ENCODE measurements around the gene SLC22A1. TPM values are rescaled to one million over a fixed set of nuclear protein-coding genes. Genes with fewer than 3 reads are reported as not detected.

The SLC22A1 gene
- polyA plus RNA-seq, 1 donor from 2014 or later, result 0.71 TPM

GRCh38 chr6:160115421-160115820, 6.2 kb upstream of the SLC22A1 start:
- TF ChIP-seq POLR2AphosphoS5 (IDR thresholded peaks at IDR 0.05) (no peak), EZH2 (IDR thresholded peaks at IDR 0.05; ENCODE audit: borderline replicate concordance, insufficient read depth, low read length, poor library complexity, severe bottlenecking) (no peak), CTCF (IDR thresholded peaks at IDR 0.05; ENCODE audit: poor library complexity, severe bottlenecking) (no peak), RAD21 (conservative IDR thresholded peaks at IDR 0.05) (no peak), EP300 (conservative IDR thresholded peaks at IDR 0.05; ENCODE audit: poor library complexity, severe bottlenecking) (no peak), REST (IDR thresholded peaks at IDR 0.05; ENCODE audit: borderline replicate concordance) (no peak), TAF1 (IDR thresholded peaks at IDR 0.05; ENCODE audit: low read depth) (no peak), SMC3 (conservative IDR thresholded peaks at IDR 0.05; ENCODE audit: poor library complexity) (no peak), MXI1 (conservative IDR thresholded peaks at IDR 0.05; ENCODE audit: poor library complexity, severe bottlenecking) (no peak)
- Histone ChIP-seq H3K9me2 (ENCODE audit: insufficient read depth, low read length) (no peaks in the 10 kb centered on the region), H3K27me3 (ENCODE audit: insufficient read depth, low read depth, low read length) (no peaks in the 10 kb centered on the region), H3K79me2 (replicated peaks; ENCODE audit: insufficient read depth, low read length) (no peaks in the 10 kb centered on the region), H3K9me3 (ENCODE audit: low read length) (no peaks in the 10 kb centered on the region), H3K4me2 (ENCODE audit: low read length) (no peak overlapping the region), H3K36me3 (ENCODE audit: insufficient read depth, low read length) (no peaks in the 10 kb centered on the region), H3K27ac (ENCODE audit: low read length) (no peak overlapping the region), H3K4me3 (ENCODE audit: low read length) (no peak overlapping the region), H3K9ac (ENCODE audit: low read length) (no peak overlapping the region), H2AFZ (ENCODE audit: low read depth, low read length) (no peak overlapping the region), H3F3A (ENCODE audit: insufficient read depth, low read length, poor library complexity, severe bottlenecking) (no peaks in the 10 kb centered on the region), H4K20me1 (ENCODE audit: insufficient read depth) (no peaks in the 10 kb centered on the region)

GRCh38 chr6:160116411-160116810, 5.2 kb upstream of the SLC22A1 start:
- Histone ChIP-seq H3K27ac (ENCODE audit: low read length) (no peak overlapping the region), H3K9me3 (ENCODE audit: low read length) (no peaks in the 10 kb centered on the region), H3K79me2 (replicated peaks; ENCODE audit: insufficient read depth, low read length) (no peaks in the 10 kb centered on the region), H3K9me2 (ENCODE audit: insufficient read depth, low read length) (no peaks in the 10 kb centered on the region), H3K27me3 (ENCODE audit: insufficient read depth, low read depth, low read length) (no peaks in the 10 kb centered on the region), H3K4me2 (ENCODE audit: low read length) (no peak overlapping the region), H3K9ac (ENCODE audit: low read length) (no peak overlapping the region), H3K36me3 (ENCODE audit: insufficient read depth, low read length) (no peaks in the 10 kb centered on the region), H3F3A (ENCODE audit: insufficient read depth, low read length, poor library complexity, severe bottlenecking) (no peaks in the 10 kb centered on the region), H3K4me3 (ENCODE audit: low read length) (no peak overlapping the region), H4K20me1 (ENCODE audit: insufficient read depth) (no peaks in the 10 kb centered on the region), H2AFZ (ENCODE audit: low read depth, low read length) (no peak overlapping the region)
- no peak for TF ChIP-seq REST (IDR thresholded peaks at IDR 0.05; ENCODE audit: borderline replicate concordance)
- TF ChIP-seq EP300 (conservative IDR thresholded peaks at IDR 0.05; ENCODE audit: poor library complexity, severe bottlenecking), result no peak
- no peak for TF ChIP-seq MXI1 (conservative IDR thresholded peaks at IDR 0.05; ENCODE audit: poor library complexity, severe bottlenecking)
- TF ChIP-seq RAD21 (conservative IDR thresholded peaks at IDR 0.05), result no peak
- no peak for TF ChIP-seq POLR2AphosphoS5 (IDR thresholded peaks at IDR 0.05)
- TF ChIP-seq TAF1 (IDR thresholded peaks at IDR 0.05; ENCODE audit: low read depth), result no peak
- no peak for TF ChIP-seq EZH2 (IDR thresholded peaks at IDR 0.05; ENCODE audit: borderline replicate concordance, insufficient read depth, low read length, poor library complexity, severe bottlenecking)
- TF ChIP-seq CTCF (IDR thresholded peaks at IDR 0.05; ENCODE audit: poor library complexity, severe bottlenecking), result no peak
- no peak for TF ChIP-seq SMC3 (conservative IDR thresholded peaks at IDR 0.05; ENCODE audit: poor library complexity)
